ENCODE results near the gene VWA3B.
"Not testable (repeated sequence)": the region's sequence is repeated elsewhere in the genome, so short reads cannot be mapped to it uniquely, and the experiment has no call there.

Gene VWA3B

DNA sequence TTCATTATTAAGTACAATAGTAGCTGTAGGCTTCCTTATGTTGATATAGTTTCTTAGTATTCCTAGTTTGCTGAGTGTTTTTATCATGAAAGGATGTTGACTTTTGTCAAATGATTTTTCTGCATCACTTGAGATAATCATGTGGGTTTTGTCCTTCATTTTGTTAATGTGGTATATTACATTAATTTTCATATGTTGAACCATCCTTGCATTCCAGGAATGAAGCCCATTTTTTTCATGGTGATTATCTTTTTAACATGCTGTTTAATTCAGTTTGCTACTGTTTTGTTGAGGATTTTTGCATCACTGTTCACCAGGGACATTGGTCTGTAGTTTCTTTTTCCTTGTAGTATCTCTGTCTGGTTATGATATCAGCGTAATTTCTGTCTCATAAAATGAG lies 176.4 kb downstream of the VWA3B start:
- DNase-seq: peak; percentile 4

DNA sequence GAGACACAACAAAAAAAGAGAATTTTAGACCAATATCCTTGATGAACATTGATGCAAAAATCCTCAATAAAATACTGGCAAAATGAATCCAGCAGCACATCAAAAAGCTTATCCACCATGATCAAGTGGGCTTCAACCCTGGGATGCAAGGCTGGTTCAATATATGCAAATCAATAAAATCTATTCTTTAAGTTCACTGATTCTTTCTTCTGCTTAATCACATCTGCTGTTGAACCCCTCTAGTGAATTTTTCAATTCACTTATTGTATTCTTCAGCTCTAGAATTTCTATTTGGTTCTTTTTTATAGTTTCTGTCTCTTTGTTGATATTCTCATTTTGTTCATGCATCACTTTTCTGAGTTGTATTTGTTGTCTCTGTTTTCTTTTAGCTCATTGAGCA lies 181.3 kb downstream of the VWA3B start:
- not testable (repeated sequence) for DNase-seq

DNA sequence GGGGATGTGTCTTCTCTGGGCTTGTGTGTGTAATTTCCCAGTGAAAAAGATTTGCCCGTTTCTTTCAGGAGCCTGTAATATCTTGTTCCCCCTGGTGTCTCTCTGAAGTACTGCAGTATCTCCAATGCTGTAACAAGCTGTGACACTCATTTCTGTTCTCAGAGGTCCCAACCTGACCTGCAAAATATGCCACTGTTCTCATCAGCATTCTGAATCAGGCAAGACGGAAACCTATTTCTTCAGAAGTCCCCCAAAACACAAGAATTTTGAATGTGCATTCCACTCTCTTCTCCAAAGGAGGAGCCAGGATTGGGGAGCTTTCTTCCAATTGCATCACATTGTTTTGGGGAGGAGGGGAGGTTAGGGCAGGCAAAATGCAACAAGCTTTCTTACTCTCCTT lies 182.3 kb downstream of the VWA3B start:
- peak; percentile 77 for DNase-seq

DNA sequence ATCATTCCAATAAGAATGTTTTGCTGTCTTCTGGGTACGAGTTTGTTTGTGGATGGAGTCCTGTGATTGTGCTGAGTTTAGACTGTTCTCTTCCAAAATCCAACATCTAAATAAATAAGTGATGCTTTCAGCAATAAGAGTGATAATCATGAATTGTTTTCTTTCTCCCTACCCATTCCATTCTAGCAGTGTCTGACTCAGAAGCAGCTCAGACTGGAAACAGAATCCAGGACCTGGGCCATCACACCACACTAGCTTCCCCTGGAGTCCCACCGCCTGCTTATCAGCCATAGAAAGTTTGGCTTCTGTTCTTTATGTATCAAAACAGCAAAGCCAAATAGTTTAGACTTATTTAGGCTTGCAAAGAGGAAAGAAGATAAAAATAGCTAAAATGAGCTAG lies 182.9 kb downstream of the VWA3B start:
- DNase-seq: no peak

DNA sequence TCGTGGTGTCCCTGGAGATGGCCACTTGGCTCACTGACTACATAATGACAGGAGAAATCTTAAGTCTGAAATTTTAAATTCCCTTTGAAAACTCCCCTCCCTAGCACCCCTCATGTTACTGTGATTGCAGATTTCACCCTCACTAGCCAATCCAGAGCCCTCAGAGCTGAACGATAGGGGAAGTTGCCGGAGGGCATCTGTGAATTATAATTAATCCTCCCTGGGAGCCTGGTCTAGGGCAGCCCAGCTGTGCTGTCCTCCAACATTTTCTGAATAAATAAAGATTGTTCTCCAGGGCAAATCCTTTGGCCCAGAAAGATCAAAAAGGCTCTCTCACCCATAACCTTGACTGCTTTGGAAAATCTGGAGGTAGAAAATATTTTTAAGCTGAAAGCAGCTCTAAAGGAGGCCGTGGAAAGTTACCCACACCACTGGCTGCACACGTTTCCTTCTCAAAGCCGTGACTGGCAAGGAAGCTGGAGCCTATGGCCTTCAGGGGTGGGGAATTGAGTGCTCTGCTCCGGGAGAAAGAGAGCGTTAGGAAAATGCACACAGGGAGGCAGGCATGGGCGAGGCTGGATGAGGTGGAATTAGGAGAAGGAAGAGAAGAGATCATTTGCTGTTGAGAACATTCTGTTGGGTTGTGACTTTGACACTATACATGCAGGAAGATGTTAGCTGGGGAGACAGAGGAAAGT lies 190.3 kb downstream of the VWA3B start:
- DNase-seq: no peak

DNA sequence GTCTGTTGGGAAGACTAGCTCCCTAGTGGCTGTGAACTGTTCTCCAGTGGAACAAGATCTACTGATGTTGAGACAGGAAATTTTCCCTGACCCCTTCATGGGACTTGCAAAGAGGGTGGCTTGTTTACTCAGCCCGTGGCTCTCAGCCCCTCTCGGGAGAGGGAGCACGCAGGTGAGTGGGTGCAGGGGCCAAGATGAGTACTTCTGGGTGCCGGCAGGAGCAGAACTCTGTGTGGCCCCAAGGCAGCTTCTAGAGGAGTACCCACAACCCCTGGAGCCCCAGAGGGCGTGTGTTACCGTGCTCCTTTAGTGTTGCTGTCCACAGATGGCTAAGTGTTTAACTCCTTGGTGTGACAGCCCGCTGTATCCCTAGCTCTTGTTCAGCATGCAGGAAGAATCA lies 191.1 kb downstream of the VWA3B start:
- no peak for DNase-seq

DNA sequence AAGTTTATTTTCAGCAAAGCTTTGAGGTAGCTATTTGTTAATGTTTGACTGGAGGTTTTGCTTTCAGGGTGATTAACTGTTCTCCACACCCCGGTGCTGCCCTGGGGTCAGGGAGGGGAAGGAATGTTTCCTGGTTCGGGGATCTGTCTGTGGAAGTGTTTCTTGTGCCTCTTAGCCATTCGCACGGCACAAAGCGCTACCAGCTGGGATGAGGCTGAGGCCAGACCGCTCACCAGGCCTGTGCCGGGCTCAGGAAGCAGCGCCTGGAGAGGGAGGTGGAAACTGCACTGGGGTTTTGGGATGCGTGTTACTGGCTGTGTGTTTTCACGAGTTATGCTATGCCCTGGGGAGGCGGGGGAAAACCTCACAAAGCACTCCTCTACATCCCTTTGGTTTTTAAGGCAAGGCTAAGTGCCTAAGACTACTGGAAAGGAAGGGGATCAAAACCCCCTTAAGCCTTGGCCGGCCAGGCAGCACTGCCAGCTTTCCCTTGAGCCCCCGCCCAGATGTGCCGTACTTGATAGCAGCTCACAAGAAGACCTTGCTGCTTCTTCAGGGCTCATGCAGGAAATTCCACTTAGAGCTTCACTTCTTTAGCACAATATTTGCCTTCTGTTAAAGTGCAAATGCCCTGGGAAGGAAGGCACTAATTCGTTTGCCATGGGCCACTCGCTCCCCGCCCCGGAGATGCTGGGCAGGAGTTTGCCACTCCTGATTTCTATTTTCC lies 193.6 kb downstream of the VWA3B start:
- no peak for DNase-seq

DNA sequence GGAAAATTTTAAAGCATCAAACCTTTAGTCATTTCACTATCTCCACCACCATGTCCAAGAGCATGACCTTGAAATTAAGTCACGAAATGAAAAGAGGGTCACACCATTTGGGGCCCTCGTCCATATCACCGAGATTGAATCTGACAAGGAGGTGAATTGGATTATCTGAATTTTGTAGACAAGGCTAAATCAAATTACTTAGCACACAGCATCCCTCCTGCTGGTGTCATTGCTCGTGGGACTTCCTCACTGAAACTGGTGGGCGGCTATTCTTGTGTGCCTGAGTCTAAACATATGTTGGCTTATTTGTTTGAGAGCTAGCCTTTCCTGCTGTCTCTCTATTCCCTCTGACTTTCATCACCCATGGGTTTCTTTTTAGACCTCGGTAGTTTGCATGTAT lies 194.6 kb downstream of the VWA3B start:
- DNase-seq: no peak

DNA sequence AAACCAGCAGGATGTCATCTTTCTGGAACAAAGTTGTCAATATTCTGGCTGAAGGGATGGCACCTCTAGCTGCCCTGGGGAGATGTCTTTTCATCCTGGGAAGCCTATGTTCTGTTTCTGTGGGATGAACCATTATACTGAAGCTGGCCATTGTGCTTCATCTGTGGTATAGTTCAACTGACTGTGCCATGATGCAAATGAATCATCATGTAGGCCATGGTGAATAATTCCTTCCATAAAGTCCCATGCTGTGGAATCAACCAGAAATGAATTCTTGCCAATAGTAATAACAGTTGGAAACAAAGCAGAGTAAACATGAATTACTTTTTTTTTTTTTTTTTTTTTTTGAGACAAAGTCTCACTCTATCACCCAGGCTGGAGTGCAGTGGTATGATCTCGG lies 195.1 kb downstream of the VWA3B start:
- DNase-seq: no peak

DNA sequence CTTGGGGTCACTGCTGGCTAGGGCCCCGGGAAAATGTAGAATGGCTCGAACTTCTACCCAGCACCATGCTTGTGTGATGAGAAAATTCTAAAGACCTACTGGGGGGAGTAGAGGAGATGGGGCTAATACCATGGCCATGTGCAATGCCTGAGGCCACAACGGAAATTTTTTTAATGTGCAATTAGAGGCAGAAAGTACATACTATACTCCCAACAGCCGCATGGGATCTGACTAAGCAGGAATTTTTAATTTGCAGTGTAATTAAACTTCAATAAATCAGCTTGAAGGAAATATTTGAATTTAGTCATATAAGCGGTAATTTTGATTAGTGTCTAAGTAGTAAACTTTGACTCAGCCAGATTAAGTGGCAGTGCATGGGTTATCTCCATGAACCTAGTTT lies 206.1 kb downstream of the VWA3B start:
- DNase-seq: no peak

DNA sequence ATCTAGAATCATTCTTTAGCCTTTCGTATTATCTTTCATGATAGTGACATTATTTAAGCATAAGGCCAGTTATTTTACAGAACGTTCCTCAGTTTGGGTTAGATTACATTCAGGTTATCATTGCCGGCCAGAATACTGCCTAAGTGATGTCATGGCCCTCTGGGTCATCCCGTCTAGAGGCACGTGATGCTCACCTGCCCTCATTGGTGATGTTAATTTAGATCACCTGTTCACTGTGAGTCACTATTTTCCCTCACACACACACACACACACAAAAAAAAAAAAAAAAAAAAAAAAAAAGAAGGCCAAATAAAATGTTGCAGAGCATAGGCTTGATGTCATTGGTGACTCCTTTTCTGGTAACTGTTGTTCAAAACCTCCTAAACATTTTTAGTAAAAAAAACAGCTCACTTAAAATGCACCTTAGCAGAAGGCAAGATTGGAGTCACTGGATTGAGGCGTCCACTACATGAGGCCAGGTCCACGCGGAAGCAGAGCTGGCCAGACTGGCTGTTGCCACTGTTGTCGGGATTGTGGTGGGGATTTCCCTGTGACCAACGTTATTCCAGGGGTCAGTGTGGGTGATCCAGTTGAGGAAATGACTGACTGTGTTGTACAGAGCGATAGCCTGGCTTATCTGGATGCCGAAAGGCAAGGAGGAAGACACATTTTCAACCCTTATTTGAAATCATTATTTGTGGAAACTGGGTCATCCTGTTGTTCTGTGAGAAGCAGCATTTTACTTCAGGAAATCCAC lies 207.1 kb downstream of the VWA3B start:
- no peak for DNase-seq

DNA sequence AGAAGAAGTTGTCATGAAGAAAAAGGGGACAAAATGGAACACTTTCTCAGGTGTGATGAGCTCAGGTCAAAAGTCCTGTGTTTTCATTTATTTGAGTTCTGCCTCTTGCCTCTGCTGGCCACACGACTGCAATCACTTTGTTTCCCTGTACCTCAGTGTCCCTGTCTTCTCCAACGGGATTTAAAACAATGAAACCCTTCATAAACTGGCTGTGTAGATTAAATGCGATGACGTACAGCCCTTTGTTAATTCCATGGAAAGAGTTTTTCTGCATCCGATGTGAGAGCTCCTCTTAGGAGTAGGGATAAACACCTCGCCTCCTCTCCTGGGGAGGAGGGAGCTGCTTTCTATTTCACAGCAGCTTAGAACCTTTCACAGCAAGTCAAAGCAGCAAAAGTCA lies 207.7 kb downstream of the VWA3B start:
- DNase-seq: no peak

DNA sequence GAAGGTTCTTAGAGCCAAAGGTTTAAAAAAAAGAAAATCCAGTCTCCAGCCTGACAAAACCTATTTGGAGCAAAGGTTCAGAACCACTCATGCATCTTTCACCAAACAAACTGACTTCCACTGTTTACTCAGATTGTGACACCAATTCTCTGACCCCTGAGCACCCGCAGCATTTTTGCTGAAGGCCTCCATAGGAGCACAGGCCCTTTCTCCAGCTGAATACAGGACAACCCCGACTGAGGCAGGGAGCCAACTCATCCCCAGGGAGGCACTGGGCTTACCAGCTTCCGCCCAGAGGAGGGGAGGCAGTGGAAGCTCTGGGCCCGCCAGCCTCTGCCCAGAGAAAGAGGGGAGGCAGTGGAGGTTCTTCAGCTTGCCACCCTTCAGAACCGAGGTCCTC lies 208.3 kb downstream of the VWA3B start:
- no peak for DNase-seq

DNA sequence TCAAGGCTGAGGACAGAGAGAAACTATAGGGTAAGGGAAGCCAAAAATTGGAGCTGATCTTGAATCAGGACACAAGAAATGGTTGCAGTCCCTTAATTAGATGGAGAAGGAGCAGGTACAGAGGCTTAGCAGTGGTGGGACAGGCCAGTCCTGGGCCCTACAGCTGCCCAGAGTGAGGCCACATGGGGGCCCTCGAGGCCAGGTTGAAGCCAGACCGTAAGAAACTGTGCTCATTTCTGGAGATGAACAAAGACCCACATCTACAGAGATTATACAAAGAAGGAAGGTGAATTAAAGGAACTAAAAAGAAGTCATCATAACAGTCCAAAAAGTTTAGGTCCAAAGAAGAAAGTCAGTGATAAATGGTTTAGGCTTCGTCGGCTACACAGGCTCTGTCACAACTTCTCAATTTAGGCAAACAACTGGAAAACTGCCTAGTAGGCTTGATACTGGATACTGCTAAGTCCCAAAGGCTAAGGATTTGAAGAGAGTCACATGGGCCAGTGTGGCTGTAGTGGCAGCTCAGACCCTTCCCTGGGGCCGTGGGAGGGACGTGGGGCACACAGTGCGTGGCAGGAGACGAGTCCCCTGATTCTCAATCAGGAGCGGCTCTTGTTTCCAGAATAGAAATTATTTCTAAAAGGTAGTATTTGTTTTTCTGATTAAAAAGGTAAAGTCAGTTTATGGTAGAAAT lies 208.9 kb downstream of the VWA3B start:
- DNase-seq: no peak

DNA sequence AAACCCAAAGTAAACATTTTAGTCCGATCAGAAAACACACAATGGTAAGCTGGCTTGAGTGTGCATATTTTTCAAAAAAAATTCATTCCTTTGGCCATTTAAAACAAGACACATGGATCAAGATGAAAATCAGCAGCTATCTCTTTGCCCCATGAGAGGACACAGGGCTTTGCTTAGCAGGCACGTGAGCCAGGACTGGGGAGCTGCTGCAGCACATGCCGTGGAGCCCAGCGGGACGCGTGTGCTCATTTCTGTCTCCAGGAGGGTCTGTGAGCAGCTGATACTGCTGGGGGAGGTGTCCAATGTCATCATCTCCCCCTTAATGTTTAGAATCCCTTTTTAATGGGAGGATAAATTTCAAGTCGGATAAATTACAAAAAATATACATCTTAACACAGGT lies 209.5 kb downstream of the VWA3B start:
- no peak for DNase-seq

DNA sequence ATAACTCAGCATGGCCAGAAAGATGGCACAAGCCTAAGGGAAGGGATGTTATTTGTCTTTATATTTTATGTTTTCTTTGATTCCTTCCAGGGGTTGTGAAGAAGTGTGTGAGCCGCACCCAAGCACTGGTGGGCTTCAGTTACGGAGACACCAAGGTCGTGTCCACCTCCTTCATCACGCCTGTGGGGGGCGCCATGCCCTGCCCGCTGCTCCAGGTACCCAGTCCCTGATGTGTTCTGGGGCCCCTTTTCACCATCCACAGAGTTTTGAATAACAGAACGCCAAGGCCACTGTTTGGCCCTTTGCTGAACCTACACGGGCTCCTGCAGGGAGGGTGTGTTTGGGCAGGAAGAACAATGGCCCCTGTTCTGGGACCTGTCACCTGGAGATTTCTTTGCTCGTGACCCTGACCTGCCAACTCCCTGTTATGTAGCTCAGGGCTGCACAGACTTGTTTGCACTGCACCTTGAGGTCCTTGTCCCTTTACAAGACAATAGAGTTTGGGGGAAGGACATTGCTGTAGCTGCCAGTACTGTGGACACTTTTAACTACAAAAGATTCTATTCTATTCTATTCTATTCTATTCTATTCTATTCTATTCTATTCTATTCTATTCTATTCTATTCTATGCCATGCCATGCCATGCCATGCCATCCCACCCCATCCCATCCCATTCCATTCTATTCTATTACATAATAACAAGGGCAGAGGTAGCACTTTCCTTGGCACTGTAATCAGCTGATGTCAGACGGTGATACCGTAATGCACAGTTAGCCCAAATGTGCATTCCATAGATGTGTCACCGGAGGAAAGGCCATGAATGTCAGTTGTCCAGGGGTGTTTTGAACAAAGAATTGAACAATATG lies 211.1 kb downstream of the VWA3B start:
- DNase-seq: no peak

DNA sequence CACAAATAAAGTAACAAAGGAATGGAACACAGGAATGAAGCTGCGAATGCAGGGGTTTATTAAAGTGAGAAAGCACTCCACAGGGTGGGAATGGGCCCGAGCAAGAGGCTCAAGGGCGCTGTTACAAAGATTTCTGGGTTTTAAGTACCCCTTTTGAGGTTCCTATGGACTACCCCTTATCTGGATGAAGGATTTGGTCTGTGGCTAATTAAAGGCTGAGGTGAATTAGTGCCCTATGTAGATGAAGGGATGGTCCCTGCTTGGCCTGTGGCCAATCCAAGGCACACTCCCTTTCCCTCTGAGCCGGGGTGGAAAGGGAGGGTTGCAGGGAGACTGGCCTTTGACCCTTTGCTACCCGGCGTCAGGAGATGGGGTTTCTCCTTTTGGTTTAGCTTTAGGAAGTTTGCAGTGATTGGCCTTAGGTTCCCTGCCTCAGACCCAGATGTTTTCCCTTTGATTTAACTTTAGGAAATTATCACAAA lies 211.8 kb downstream of the VWA3B start:
- no peak for DNase-seq

DNA sequence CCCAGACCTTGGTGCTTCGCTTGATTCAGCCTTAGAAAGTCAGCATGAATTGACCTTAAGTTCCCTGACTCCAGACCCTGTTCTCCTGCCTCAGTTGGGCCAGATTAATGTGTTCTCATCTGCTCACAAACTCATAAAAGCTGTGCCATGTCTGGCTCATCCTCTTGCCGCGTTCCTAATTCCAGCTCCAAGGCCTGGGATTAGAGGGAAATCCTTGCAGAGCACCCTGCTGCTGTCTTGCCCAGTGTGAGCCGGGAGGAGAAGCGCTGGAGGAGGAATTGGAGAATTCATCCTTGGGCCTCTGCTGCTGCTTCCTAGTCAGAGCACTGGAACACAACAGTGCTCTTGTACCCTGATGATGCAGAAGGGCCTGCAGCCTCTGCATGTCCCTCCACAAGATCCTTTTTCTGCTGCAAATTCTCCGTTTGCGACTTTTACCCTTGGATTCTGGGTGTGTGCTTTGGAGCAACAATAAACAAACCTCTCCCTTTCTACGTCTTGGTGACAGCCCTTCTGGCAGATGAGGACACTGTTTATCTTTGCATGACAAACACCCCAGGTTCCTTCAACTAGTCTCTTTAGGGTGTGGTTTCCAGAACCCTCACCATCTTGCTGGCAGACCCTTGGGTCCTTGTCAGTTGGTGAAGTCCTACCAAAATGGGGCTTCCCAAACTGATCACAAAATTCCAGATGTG lies 212.4 kb downstream of the VWA3B start:
- DNase-seq: no peak

DNA sequence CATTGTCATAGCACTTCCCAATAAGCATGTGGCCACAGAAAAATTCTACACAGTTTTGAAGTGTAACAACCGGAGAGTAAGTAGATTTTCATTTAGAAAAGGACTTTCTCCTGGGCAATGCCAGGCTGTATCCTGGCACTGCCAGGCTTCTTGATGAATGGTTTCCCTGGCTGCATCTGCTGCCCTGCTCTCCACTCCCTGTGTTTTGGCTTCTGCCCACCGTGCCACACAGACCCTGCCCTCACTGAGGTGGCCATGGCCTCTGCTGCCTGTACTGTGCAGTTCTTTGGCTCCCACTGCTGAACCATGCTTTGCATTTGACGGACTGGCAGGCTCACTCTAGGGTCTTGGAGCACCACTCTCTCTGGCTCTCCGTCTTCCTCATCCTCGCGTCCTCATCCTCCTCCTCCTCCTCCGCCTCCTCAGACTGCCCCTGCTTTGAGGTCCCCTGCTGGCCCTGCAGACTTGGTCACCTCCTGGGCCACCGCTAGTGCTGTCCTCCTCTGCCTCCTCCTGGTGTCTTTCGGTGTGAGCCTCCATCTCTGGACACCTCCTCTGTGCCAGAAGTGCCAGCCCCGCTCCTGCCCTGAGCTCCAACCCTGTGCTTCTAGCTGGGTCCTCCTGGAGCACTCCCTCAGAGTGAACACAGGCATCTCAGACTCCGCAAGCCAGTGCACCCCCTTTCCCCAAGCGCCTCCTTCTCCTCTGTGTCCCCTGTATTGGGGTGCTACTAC lies 213.3 kb downstream of the VWA3B start:
- DNase-seq: no peak

DNA sequence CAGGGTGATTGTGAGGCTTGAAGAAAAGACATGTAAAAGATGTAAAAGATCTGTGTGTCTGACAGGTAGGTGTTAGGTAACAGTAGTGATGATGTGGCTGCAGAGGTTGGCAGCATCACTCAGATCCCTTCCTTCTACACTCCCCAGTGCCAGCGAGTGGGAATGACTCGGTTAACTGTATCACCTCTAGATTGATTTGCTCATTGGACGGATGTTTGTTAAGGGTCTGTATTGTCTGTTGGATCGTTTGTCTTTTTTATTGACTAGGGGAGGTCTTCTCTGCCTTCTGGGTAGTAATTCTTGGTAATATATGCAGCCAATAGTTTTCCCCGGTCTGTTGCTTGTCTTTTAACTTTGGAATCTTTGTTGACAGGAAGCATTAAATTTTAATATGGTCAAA lies 214.5 kb downstream of the VWA3B start:
- no peak for DNase-seq

DNA sequence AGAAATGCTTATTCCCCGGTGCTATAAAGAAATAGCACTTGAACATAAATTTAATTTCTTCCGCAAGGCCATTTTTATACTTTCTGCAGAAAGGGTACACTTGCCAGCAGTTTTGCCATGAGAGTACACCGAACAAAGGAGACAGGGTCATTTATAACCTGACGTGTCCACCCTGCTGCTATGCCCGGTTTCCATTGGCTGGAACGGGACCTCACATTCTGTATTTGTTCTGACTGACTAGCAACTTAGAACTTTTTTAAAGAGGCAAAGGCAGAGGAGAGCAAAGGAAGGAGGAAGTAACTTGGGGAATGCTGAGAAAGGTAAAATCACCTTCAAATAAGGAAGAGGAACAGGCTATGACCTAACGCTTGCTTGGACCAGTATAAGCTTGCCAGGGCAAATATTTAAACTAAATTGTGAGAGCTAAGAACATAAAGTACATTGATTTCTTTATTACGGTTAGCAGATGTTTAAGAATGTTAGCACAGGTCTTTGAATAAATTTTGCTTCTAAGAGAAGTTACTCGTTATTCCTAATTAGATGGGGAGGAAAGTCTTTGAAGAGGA lies 220.2 kb downstream of the VWA3B start:
- DNase-seq: not testable (repeated sequence)
